SKM-1 (cell line): ENCODE data around the gene APLP1.
"Not testable (repeated sequence)": the region's sequence is repeated elsewhere in the genome, so short reads cannot be mapped to it uniquely, and the experiment has no call there.

Source experiments
- DNase-seq: peaks from one replicate; lab custom pipeline; 2025; ENCODE audit not compliant: unreplicated experiment; lab: John Stamatoyannopoulos, UW

APLP1 gene

GRCh38 chr19:35882114-35882832 lies 13.9 kb downstream of the APLP1 start:
- peak; percentile 21 for DNase-seq

- DNase-seq = no peak
Observed at GRCh38 chr19:35883882-35884281, 15.5 kb downstream of the APLP1 start.

GRCh38 chr19:35885225-35885738 lies 16.9 kb downstream of the APLP1 start:
- DNase-seq = no peak

DNA sequence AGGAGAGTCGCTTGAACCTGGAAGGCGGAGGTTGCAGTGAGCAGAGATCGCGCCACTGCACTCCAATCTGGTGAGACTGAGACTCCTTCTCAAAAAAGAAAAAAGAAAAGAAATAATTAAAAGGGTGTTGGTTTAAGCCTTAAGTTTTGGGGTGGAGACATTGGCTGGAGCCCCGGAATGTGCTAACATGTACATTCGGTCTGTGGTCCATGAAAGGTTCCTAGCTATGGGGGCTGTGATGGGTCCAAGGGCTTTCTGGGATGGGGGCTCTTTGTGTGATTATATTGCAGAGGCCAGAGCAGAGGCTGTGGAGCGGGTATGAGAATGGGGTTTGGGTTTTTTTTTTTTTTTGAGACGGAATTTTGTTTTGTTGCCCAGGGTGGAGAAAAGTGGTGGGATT lies 17.5 kb downstream of the APLP1 start:
- DNase-seq = no peak

GRCh38 chr19:35887197-35887596 lies 18.8 kb downstream of the APLP1 start:
- no peak for DNase-seq

GRCh38 chr19:35888398-35888797 lies 20.0 kb downstream of the APLP1 start:
- DNase-seq = no peak

GRCh38 chr19:35889370-35890112 lies 21.2 kb downstream of the APLP1 start:
- no peak for DNase-seq

- no peak for DNase-seq
Observed at GRCh38 chr19:35890113-35890650, 21.8 kb downstream of the APLP1 start.

- not testable (repeated sequence) for DNase-seq
Observed at GRCh38 chr19:35891819-35892218, 23.4 kb downstream of the APLP1 start.

DNA sequence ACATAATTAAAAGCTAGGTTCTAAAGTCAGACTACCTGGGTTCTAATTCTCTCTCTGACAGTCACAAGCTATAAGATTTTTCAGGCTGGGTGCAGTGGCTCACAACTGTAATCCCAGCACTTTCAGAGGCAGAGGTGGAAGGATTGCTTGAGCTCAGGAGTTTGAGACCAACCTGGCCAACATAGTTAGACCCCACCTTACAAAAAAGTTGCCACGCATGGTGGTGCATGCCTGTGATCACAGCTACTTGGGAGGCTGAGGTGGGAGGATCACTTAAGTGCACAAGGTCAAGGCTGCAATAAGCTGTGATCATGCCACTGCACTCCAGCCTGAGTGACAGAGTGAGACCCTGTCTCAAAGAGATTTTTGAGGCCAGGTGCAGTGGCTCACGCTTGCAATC lies 26.0 kb downstream of the APLP1 start:
- no peak for DNase-seq

DNA sequence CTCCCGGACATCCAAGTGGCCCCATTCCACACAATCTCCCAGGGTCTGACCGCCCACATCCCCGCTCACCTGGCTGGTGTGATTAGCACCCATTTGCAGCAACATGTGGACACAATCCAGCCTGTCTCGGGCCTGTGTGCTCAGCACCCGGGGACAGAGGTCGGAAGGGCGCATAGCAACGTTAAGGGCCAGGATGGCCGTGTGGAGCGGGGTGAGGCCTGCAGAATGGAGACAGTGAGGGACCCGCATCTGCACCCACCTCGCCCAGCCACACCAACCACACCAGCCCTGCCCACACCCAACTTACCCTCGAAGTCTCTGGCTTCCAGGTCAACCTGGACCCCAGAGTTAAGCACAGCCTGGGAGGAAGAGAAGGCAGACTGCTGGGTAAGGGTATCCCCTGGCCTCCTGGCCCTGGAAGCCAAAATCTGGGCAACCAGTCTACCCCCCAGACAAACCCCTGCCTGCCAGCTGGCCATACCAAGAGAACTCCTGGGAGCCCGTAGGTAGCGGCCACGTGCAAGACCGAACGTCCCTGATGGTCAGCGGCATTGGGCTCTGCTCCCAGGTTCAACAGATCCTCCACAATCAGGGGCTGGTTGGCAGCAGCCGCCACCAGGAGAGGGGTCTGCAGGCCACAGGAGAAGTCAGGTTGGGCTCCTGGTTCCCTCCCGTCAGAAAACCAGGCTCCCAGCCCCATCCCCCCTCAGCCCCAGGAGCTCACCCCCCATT lies 27.7 kb downstream of the APLP1 start:
- no peak for DNase-seq

GRCh38 chr19:35896643-35897040 lies 28.3 kb downstream of the APLP1 start:
- no peak for DNase-seq

DNA sequence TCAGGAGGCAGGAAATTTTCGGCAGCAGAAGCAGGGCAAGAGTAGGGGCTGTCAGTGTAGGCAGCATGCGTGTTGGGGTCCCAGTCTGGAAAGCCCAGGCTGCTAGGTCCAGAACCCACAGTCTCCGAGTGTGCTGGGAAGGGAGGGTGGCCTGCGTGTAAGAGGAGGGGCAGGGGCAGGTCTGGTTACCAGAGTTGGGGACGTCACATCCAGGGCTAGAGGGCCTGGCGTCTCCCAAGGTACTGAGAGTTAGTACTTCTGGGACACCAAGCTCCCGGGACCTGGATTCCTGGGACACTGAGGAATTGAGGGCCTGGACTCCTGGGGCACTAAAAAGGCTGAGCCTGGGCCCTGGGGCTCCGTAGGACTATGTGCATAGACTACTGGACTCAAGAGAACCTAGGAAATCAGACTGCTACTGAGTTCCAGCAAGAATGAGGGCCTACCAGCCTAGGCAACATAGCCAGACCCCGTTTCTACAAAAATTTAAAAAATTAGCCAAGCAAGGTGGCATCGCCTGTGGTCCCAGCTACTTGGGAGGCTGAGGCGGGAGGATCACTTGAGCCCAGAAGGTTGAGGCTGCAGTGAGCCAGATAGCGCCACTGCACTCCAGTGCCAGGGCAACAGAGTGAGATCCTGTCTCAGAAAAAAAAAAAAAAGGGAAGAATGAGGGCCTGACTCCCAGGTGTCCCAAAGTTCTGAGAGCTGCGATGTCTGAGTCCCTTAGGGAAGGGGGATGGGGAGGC lies 29.5 kb downstream of the APLP1 start:
- no peak for DNase-seq

DNA sequence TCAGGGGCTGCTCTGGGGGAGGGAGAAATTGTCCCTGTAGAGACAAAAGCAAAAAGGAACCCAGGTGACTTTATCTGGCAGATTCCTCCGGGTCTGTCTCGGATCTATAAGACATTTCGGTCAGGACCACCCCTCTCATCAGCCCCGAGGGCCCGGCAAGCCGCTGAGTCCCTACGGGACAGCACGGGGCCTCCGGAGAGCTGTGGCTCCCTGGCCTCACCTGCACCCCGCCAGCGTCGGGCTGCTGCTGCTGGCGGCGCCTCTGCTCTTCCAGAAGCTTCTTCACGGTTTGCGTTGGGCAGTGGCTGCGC lies 30.1 kb downstream of the APLP1 start:
- no peak for DNase-seq

DNA sequence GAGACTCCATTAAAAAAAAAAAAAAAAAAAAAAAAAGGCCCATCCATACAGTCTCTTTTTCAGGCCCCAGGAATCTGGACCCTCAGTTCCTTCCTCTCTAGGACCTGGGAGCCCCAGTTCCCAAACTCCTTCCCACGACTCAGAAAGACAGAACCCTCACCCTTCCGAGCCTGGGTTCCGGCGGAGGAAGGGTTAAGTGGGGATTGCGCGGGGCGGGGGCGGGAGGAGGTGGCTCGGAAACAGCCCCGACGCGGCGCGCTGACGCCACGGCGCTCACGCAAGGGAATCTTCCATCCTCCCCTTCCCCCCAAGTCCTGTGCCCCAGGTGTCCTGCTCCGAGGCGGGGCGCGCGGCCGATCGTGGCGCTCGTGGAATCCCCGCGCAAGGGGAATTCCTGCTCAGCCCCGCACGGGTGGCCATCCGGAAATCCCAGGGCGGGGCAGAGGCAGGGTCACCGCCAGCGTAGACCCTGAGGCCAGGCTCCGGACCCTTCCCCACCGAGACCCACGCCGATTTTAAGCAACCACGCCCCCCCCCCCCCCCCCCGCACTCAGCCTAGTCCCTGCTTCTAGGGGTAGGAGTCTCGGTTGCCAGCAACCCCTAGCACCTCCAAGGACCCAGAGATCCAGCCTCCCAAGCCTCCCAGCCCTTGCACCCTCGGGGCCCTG lies 31.3 kb downstream of the APLP1 start:
- peak; percentile 54 for DNase-seq

DNA sequence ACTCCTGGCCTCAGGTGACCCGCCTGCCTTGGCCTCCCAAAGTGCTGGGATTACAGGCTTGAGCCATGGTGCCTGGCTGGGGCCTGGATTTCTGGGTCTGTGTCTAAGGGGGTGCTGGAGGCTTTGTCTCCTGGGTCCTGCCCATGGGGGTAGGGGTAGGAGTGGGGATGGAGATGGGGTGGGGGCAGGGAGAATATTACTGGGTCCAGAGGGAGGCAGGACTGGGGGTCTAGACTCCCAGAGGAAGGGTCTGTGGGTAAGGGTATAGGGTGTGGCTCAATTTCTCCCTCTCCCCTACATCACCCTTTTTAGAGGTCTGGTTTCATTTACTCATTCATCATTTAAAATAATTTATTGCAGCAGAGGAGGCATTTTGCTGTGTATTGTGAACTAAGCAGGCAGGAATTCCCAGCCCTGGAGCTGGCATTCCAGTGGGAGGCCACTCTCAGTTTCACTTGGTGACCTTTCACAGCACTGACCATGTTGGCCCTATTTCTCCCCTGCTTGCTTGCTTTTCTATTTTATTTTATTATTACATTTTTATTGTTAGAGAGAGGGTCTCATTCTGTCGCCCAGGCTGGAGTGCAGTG lies 32.8 kb downstream of the APLP1 start:
- DNase-seq = no peak

DNA sequence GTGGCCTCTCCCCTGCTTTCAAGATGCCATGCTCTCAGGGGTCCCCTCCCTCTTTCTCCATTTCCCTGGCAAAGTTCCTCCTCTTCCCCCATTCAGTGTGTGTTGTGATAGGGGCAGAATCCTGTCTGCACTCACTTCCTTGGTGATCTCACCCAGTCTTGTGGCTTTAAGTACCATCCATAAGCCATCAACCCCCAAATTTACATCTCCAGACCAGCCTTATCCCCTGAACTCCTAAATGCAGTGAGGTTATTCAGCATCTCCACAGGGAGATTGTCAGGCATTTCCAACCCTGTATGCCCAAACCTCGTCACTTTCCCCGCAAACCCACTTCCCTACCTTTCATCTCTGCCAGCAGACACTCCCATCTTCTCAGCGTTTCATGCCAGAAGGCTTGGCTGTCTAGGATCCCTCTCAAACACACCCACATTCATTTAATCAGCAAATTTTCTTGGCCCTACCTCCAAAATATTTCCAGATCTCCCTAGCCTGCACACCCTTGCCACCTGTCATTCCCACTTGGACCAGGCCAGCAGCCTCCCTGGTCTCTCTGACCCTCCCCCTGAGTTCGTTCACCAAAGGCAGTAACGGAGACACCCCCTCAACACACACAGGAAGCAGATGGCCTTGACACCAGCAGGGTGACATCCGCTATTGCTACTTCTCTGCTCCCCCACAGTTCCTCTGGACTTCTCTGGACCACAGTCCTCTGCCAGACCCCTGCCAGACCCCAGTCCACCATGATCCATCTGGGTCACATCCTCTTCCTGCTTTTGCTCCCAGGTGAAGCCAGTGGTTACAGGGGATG lies 33.7 kb downstream of the APLP1 start, which contains the start of gene HCST:
TSS of gene HCST (plus strand) at position 676 of the 808 bp plus-strand sequence. CDS start at position 741, 65 bp downstream.
- DNase-seq = peak; percentile 21

GRCh38 chr19:35902870-35903475 lies 34.6 kb downstream of the APLP1 start:
- DNase-seq = no peak
